Aorta (tissue), 5 donors: ENCODE data around the gene TCP11L1. TPM values are rescaled to one million over a fixed set of nuclear protein-coding genes. Genes with fewer than 3 reads are reported as not detected.

Experiments
- ATAC-seq: fragments of 200-7000 bp; cut with Tn5 transposase; one replicate; pipeline ENCODE4 v1.9.1; 2022; ENCODE audit warnings: moderate library complexity; ENCODE audit not compliant: low FRiP score
- DNase-seq, 2 donors: peaks; one replicate each; pipeline ENCODE4 v3.0.0-alpha.2; 2020
- H3K27ac ChIP-seq, 2 donors: one replicate each; pipeline ENCODE4 v1.5.1; 2013; ENCODE audit warnings: low read length in 2 of 2, mild to moderate bottlenecking in 2 of 2, moderate library complexity in 2 of 2, control low read depth in 1 of 2, inconsistent platforms in 1 of 2, low read depth in 1 of 2
- H3K27me3 ChIP-seq, 2 donors: one replicate each; pipeline ENCODE4 v1.6.1; 2013; ENCODE audit warnings: control low read depth in 1 of 2, low read length in 1 of 2, mild to moderate bottlenecking in 1 of 2, moderate library complexity in 1 of 2; ENCODE audit not compliant: insufficient read depth in 2 of 2, control insufficient read depth in 1 of 2
- H3K36me3 ChIP-seq, 2 donors: one replicate each; pipeline ENCODE4 v1.6.1; 2013; ENCODE audit warnings: control low read depth in 1 of 2, low read length in 1 of 2, mild to moderate bottlenecking in 1 of 2; ENCODE audit not compliant: insufficient read depth in 2 of 2, control insufficient read depth in 1 of 2
- H3K4me1 ChIP-seq, 2 donors: one replicate each; pipeline ENCODE4 v1.6.1; 2013; ENCODE audit warnings: low read length in 2 of 2, control low read depth in 1 of 2, mild to moderate bottlenecking in 1 of 2, moderate library complexity in 1 of 2; ENCODE audit not compliant: insufficient read depth in 2 of 2, control insufficient read depth in 1 of 2
- H3K4me3 ChIP-seq, 2 donors: one replicate each; pipeline ENCODE4 v1.5.1; 2013; ENCODE audit warnings: low read length in 2 of 2, control low read depth in 1 of 2, mild to moderate bottlenecking in 1 of 2
- H3K9me3 ChIP-seq: one replicate; pipeline ENCODE4 v1.6.1; 2013; ENCODE audit warnings: mild to moderate bottlenecking, low read length; ENCODE audit not compliant: control insufficient read depth
- WGBS, 2 donors: extraction: QIAGEN DNeasy Blood & Tissue Kit; methylation state at CpG; one replicate each; pipeline ENCODE4 v1.1.7; 2013; 5-methylcytosine and 5-hydroxymethylcytosine counted together
- intact Hi-C, 2 donors: fragments of 100-400 bp; cut with DNase I; formaldehyde crosslinking; loops; one replicate each; pipeline versions ENCODE4 v1.14.2 to v1.15.0; 2022
- long read RNA-seq, 2 donors: library from polyadenylated mRNA; unstranded; transcript quantifications; one replicate each; pipeline ENCODE4 v2.0.0, GENCODE V29; 2020 to 2021
- polyA plus RNA-seq, 2 donors: library from polyadenylated mRNA; stranded (reverse); fragments of 200-250 nt; gene quantifications; one replicate each; pipeline ENCODE4 v1.2.3, GENCODE V29; 2013
- total RNA-seq, 2 donors: library from RNA; stranded (reverse); fragmentation: NEBNext Ultra II Directional; extraction: Animal tissue kit (Norgen Biotek cat#: 25700); gene quantifications; one replicate each; pipeline ENCODE4 v1.2.1, GENCODE V29; 2021
- donor health status: healthy with polysubstance abuse.
- donor health status: Bipolar disorder and iron deficiency.
- donor health status: DM: no; HTN: no; CAD: no.
- donor health status: DM: no; HTN: no; CAD: no.
- donor health status: DM: yes; HTN: yes; CAD: no.

Gene TCP11L1
- total RNA-seq (10 to 100 TPM; 35.2 to 39.4 TPM), polyA plus RNA-seq (10 to 100 TPM; 10.8 to 12.1 TPM)
- long read RNA-seq, donor 1, transcript TCP11L1-201 (10 exons, 2,817 nt), result major isoform, 34 of 66 reads
- long read RNA-seq, donor 1, partial matches to known transcripts, result 4 of 66 reads
- long read RNA-seq, donor 1, other reads (novel, unspliced or antisense), result 23 of 66 reads
- long read RNA-seq, donor 2, partial matches to known transcripts, result 2 of 18 reads
- long read RNA-seq, donor 2, other reads (novel, unspliced or antisense), result 13 of 18 reads

GRCh38 chr11:33039274-33040032 is at the start of gene TCP11L1:
TSS of gene TCP11L1 (plus strand) at chr11:33039572. CDS start at chr11:33043774, 4,202 bp downstream.
- Histone ChIP-seq H3K27ac (peak within 1 kb of the TSS; percentile 14 to 43), H3K9me3 (no peaks in the 10 kb centered on the region), H3K4me3 (peak within 1 kb of the TSS; percentile 16 to 89), H3K27me3 (no peaks in the 10 kb centered on the region), H3K36me3 (peaks cover 0 to 3% of the 10 kb centered on the region in 2 donors), H3K4me1 (peaks cover 0 to 8% of the 10 kb centered on the region in 2 donors)
- intact Hi-C loops, result loop anchor here (2.0 to 10.0 kb wide), 3 partner anchors 25 to 145 kb away; partner anchors contain the start of genes DEPDC7 (in 1 of the 2) and QSER1 (in 1 of the 2)
- WGBS, 2 donors, result 0 to 1% methylated on average over 68 to 84 of the region's 84 CpGs
- peak; percentile 96 for ATAC-seq
- peak; percentile 96 to 98 for DNase-seq

GRCh38 chr11:32990481-32990880 is 48.9 kb upstream of the TCP11L1 start:
- ATAC-seq (no peak), DNase-seq (no peak)
- Histone ChIP-seq H3K27me3 (no peaks in the 10 kb centered on the region), H3K9me3 (peaks cover 4% of the 10 kb centered on the region), H3K4me1 (no peaks in the 10 kb centered on the region), H3K27ac (no peak overlapping the region), H3K36me3 (no peaks in the 10 kb centered on the region), H3K4me3 (no peak overlapping the region)
- WGBS, 2 donors, result 0 to 96% methylated on average over 1 of the region's 1 CpG
- intact Hi-C loops, result no loop called here

GRCh38 chr11:32991427-32991826 is 47.9 kb upstream of the TCP11L1 start:
- intact Hi-C loops, result no loop called here
- no peak for DNase-seq
- ATAC-seq, result no peak
- Histone ChIP-seq H3K27me3 (no peaks in the 10 kb centered on the region), H3K36me3 (no peaks in the 10 kb centered on the region), H3K9me3 (peaks cover 4% of the 10 kb centered on the region), H3K4me3 (no peak overlapping the region), H3K4me1 (no peaks in the 10 kb centered on the region), H3K27ac (no peak overlapping the region)
- WGBS, 2 donors, result 88 to 95% methylated on average over 3 of the region's 3 CpGs

- intact Hi-C loops, result no loop called here
- ATAC-seq, result no peak
- no peak for DNase-seq
- Histone ChIP-seq H3K27ac (no peak overlapping the region), H3K4me3 (no peak overlapping the region), H3K27me3 (no peaks in the 10 kb centered on the region), H3K9me3 (peaks cover 4% of the 10 kb centered on the region), H3K36me3 (no peaks in the 10 kb centered on the region), H3K4me1 (no peaks in the 10 kb centered on the region)
Measured at GRCh38 chr11:32991898-32992297, 47.5 kb upstream of the TCP11L1 start.

GRCh38 chr11:33000181-33000580 is 39.2 kb upstream of the TCP11L1 start:
- Histone ChIP-seq H3K4me3 (no peak overlapping the region), H3K4me1 (no peaks in the 10 kb centered on the region), H3K27me3 (no peaks in the 10 kb centered on the region), H3K36me3 (no peaks in the 10 kb centered on the region), H3K9me3 (no peaks in the 10 kb centered on the region), H3K27ac (no peak overlapping the region)
- DNase-seq (no peak), ATAC-seq (no peak)
- intact Hi-C loops, result no loop called here

GRCh38 chr11:33001281-33001680 is 38.1 kb upstream of the TCP11L1 start:
- H3K36me3 ChIP-seq, result no peaks in the 10 kb centered on the region
- intact Hi-C loops, result no loop called here
- no peaks in the 10 kb centered on the region for H3K4me1 ChIP-seq
- no peaks in the 10 kb centered on the region for H3K9me3 ChIP-seq
- 77 to 92% methylated on average over 6 of the region's 6 CpGs for WGBS, 2 donors
- H3K4me3 ChIP-seq, result no peak overlapping the region
- no peaks in the 10 kb centered on the region for H3K27me3 ChIP-seq
- DNase-seq (no peak), ATAC-seq (no peak)
- H3K27ac ChIP-seq, result no peak overlapping the region

GRCh38 chr11:33001751-33002542 is 37.4 kb upstream of the TCP11L1 start:
- DNase-seq (no peak), ATAC-seq (no peak)
- 85 to 89% methylated on average over 8 of the region's 8 CpGs for WGBS, 2 donors
- intact Hi-C loops, result no loop called here
- Histone ChIP-seq H3K4me1 (no peaks in the 10 kb centered on the region), H3K27ac (no peak overlapping the region), H3K36me3 (no peaks in the 10 kb centered on the region), H3K4me3 (no peak overlapping the region), H3K27me3 (no peaks in the 10 kb centered on the region), H3K9me3 (no peaks in the 10 kb centered on the region)

GRCh38 chr11:33005175-33005574 is 34.2 kb upstream of the TCP11L1 start:
- DNase-seq (no peak), ATAC-seq (no peak)
- no peaks in the 10 kb centered on the region for H3K4me1 ChIP-seq
- H3K27me3 ChIP-seq, result no peaks in the 10 kb centered on the region
- no peaks in the 10 kb centered on the region for H3K36me3 ChIP-seq
- no peak overlapping the region for H3K27ac ChIP-seq
- no peak overlapping the region for H3K4me3 ChIP-seq
- no peaks in the 10 kb centered on the region for H3K9me3 ChIP-seq
- WGBS, 2 donors, result 62 to 63% methylated on average over 2 of the region's 2 CpGs
- intact Hi-C loops, result no loop called here
